Activated CD8-positive, alpha-beta T cell treated with anti-CD3 and anti-CD28 coated beads for 36 hours (primary cell): Measurements from ENCODE around the gene C11orf21. TPM values are rescaled to one million over a fixed set of nuclear protein-coding genes. Genes with fewer than 3 reads are reported as not detected.

Experiments used
- ATAC-seq: fragments of 200-7000 bp; cut with Tn5 transposase; one replicate; pipeline ENCODE4 v1.10.0; 2021; ENCODE audit warnings: mild to moderate bottlenecking, moderate library complexity
- CTCF ChIA-PET: fragments of 350-600 bp; sonication (Branson Sonifier 250); formaldehyde crosslinking; loops from one replicate; lab custom pipeline; 2021; ENCODE audit warnings: antibody characterized with exemption; lab: Charles Lee
- POLR2A ChIA-PET: fragments of 350-600 bp; sonication (Branson Sonifier 250); formaldehyde crosslinking; loops from one replicate; lab custom pipeline; 2021; ENCODE audit warnings: antibody characterized with exemption; lab: Charles Lee
- DNase-seq: peaks from one replicate; pipeline ENCODE4 v3.0.0-alpha.2; 2020
- H3K27ac Mint-ChIP-seq: one replicate; pipeline ENCODE4 v1.8.0; 2021; ENCODE audit warnings: mild to moderate bottlenecking, mixed read lengths
- H3K27me3 Mint-ChIP-seq: one replicate; pipeline ENCODE4 v1.8.0; 2021; ENCODE audit warnings: mixed read lengths
- H3K36me3 Mint-ChIP-seq: one replicate; pipeline ENCODE4 v1.8.0; 2021; ENCODE audit warnings: low read depth, mixed read lengths
- H3K4me1 Mint-ChIP-seq: one replicate; pipeline ENCODE4 v1.8.0; 2021; ENCODE audit warnings: low read depth, mixed read lengths
- H3K4me3 Mint-ChIP-seq: one replicate; pipeline ENCODE4 v1.8.0; 2021; ENCODE audit warnings: mild to moderate bottlenecking, moderate library complexity, mixed read lengths
- H3K9me3 Mint-ChIP-seq: one replicate; pipeline ENCODE4 v1.8.0; 2021; ENCODE audit warnings: mixed read lengths
- intact Hi-C: fragments of 100-400 bp; cut with micrococcal nuclease; formaldehyde crosslinking; loops from one replicate; pipeline ENCODE4 v1.10.0; 2022
- total RNA-seq, 2 experiments: library from RNA; stranded (reverse); gene quantifications; one replicate each; pipeline ENCODE4 v1.2.3, GENCODE V29; 2021
- TF ChIP-seq, protein P1 (sequence below): fragments of 200-600 bp; IDR thresholded peaks from one replicate; pipeline ENCODE4 v1.8.0; 2022; ENCODE audit warnings: antibody characterized with exemption, mild to moderate bottlenecking

Gene C11orf21
- total RNA-seq, 2 experiments from 2014 or later = 2.1 to 2.2 TPM

DNA sequence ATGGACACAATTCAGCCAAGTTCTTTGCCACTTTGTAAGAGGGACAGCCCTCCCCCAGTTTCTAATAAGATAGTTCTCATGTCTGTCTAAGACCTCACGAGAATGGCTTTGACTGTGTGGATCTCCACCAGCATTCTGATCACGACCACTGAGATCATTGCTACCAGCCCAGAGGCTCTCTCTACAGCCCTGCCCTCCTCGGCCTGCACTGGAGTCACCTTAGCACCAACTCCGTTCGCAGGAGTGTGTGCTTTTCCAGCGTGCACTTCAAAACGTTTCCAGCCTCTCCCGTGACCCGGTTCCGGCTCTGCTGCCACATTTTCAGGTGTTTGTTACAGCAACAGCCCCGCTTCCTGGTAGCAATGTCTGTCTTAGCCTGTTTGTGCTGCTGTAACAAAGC lies 26.3 kb upstream of the C11orf21 start:
- Mint-ChIP-seq H3K4me1 (no peaks in the 10 kb centered on the region), H3K27me3 (peaks cover 5% of the 10 kb centered on the region), H3K4me3 (no peak overlapping the region), H3K9me3 (no peaks in the 10 kb centered on the region), H3K36me3 (no peaks in the 10 kb centered on the region), H3K27ac (no peak overlapping the region)
- ChIA-PET POLR2A (no interaction called here), CTCF (no interaction called here)
- TF ChIP-seq, protein P1, sequence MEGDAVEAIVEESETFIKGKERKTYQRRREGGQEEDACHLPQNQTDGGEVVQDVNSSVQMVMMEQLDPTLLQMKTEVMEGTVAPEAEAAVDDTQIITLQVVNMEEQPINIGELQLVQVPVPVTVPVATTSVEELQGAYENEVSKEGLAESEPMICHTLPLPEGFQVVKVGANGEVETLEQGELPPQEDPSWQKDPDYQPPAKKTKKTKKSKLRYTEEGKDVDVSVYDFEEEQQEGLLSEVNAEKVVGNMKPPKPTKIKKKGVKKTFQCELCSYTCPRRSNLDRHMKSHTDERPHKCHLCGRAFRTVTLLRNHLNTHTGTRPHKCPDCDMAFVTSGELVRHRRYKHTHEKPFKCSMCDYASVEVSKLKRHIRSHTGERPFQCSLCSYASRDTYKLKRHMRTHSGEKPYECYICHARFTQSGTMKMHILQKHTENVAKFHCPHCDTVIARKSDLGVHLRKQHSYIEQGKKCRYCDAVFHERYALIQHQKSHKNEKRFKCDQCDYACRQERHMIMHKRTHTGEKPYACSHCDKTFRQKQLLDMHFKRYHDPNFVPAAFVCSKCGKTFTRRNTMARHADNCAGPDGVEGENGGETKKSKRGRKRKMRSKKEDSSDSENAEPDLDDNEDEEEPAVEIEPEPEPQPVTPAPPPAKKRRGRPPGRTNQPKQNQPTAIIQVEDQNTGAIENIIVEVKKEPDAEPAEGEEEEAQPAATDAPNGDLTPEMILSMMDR = no peak
- DNase-seq = no peak
- intact Hi-C loops = no loop called here
- no peak for ATAC-seq

DNA sequence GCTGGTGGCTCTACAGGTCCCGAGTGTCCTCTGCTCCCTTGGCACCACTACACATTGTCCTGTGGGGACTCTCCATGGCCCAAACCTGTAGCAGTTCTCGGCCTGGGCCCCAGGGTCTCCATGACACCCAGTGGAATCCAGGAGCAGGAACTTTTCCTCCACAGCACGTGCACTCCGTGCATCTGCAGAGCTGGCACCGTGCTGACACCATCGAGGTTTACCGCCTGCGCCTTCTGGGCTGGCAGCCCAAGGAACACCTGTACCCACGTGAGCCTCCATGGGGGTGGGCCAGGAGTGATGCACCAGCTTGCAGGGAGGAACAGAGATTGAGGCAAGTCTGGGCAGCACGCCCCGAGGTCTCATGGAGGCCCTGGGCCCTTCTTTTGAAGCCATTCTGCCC lies 25.3 kb upstream of the C11orf21 start:
- H3K9me3 Mint-ChIP-seq = no peaks in the 10 kb centered on the region
- ATAC-seq (no peak), DNase-seq (no peak)
- H3K27ac Mint-ChIP-seq = no peak overlapping the region
- intact Hi-C loops = no loop called here
- ChIA-PET POLR2A (no interaction called here), CTCF (no interaction called here)
- peaks cover 5% of the 10 kb centered on the region for H3K27me3 Mint-ChIP-seq
- H3K36me3 Mint-ChIP-seq = no peaks in the 10 kb centered on the region
- TF ChIP-seq, protein P1 = no peak
- no peak overlapping the region for H3K4me3 Mint-ChIP-seq
- H3K4me1 Mint-ChIP-seq = no peaks in the 10 kb centered on the region

DNA sequence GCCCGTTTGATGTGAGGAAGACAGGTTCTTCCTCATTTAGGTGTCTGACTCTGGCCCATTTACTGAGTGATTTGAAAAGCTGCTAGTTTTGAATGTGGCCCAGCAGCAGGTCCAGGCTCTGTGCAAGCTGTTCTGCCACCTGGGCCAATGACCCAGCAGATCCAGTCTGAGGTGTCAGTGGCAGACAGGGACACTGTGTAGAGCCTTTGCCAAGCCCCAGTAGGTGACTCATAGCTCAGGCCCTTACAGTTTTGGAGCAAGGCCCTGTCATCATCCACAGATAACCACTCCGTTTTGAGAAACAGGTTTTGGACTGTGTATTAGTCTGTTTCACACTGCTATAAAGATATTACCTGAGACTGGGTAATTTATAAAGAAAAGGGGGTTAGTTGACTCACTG lies 24.0 kb upstream of the C11orf21 start:
- Mint-ChIP-seq H3K27me3 (peaks cover 5% of the 10 kb centered on the region), H3K27ac (peak overlapping the region; percentile 32), H3K9me3 (no peaks in the 10 kb centered on the region), H3K4me3 (no peak overlapping the region), H3K36me3 (no peaks in the 10 kb centered on the region), H3K4me1 (no peaks in the 10 kb centered on the region)
- no peak for DNase-seq
- ATAC-seq = no peak
- ChIA-PET CTCF (interaction anchor here (1.5 to 1.8 kb wide), 2 partner anchors 20 to 95 kb away, joined by 6 to 8 read pairs; no protein-coding TSS in a partner anchor), POLR2A (no interaction called here)
- TF ChIP-seq, protein P1 = no peak
- intact Hi-C loops = no loop called here

DNA sequence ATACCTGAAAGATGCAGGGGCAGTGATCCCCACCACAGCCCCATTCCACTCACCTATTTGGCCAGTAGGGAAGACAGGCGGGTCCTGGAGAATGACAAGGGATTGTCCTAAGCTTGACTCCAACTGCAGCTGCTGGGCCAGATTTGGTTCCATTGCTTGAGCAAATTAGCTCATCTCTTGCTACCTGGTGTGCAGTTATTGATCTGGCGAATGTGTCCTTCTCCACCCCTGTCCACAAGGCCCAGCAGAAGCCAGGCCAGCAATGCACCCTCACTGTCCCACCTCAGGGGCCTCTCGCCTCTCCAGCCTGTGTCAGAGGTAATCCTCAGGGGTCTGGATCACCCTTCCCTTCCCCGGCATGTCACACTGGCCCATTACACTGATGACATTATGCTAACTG lies 23.4 kb upstream of the C11orf21 start:
- DNase-seq (no peak), ATAC-seq (no peak)
- Mint-ChIP-seq H3K4me1 (no peaks in the 10 kb centered on the region), H3K27ac (no peak overlapping the region), H3K4me3 (no peak overlapping the region), H3K9me3 (no peaks in the 10 kb centered on the region), H3K27me3 (peaks cover 5% of the 10 kb centered on the region), H3K36me3 (no peaks in the 10 kb centered on the region)
- intact Hi-C loops = no loop called here
- POLR2A ChIA-PET = no interaction called here
- CTCF ChIA-PET = interaction anchor here (1.5 to 1.8 kb wide), 2 partner anchors 19 to 95 kb away, joined by 6 to 8 read pairs; no protein-coding TSS in a partner anchor
- TF ChIP-seq, protein P1 = no peak

DNA sequence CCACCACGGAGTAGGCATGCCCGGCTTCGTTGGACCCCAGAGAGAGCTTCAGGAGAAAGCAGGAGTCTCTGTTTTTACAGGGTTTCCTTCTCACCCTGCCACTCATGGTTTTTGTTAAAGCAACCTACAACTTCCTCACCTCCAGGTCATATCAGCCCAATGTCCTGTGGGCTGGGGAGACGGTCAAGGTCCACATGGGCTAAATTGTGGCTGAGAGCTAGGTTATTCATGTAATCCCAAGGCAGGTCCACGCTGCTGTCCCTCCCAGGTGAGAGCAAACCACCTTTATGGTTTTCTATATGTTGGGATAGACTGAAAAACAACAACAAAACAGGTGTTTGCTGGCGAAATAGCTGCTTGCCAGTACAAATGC lies 19.6 kb upstream of the C11orf21 start:
- H3K4me3 Mint-ChIP-seq = no peak overlapping the region
- H3K36me3 Mint-ChIP-seq = no peaks in the 10 kb centered on the region
- no peak for ATAC-seq
- peaks cover 7% of the 10 kb centered on the region for H3K4me1 Mint-ChIP-seq
- CTCF ChIA-PET = interaction anchor here (2.0 to 2.3 kb wide), 2 partner anchors 16 to 100 kb away, joined by 7 to 11 read pairs; no protein-coding TSS in a partner anchor
- no peak overlapping the region for H3K27ac Mint-ChIP-seq
- DNase-seq = no peak
- H3K27me3 Mint-ChIP-seq = peaks cover 5% of the 10 kb centered on the region
- POLR2A ChIA-PET = no interaction called here
- H3K9me3 Mint-ChIP-seq = no peaks in the 10 kb centered on the region
- intact Hi-C loops = no loop called here
- TF ChIP-seq, protein P1 = no peak
